Stimulated activated CD4-positive, alpha-beta T cell treated with anti-CD3 and anti-CD28 coated beads, Interleukin-1b, Interleukin-23, amount 100 ng/mL, for 1 hour (primary cell): Measurements from ENCODE around the gene ZBTB33.

Experiments used
- DNase-seq, 2 donors: peaks; one replicate each; pipeline ENCODE4 v3.0.0-alpha.2; 2020; ENCODE audit warnings: low read depth in 2 of 2

ZBTB33 gene

DNA sequence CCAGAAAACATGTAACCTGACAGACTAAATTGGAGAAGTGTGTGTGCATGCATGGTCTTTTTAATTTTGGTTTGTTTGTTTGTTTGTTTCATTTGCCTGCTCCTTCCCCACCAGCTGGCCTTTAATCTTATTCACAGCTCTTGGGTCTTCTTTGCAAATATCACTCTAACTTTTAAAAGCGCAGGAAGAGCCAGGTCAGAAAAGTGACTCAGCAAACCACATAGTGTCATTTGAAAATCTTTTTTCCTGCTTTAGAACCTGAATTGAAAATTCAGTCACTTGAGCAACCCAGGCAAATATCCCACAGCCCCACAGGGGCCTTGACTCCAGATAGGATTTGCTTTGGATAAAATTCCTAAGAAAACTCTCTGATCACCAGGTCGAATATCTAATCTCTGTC is 56.0 kb downstream of the ZBTB33 start:
- no peak for DNase-seq
